ENCODE data around the gene TAT.

TAT gene

DNA sequence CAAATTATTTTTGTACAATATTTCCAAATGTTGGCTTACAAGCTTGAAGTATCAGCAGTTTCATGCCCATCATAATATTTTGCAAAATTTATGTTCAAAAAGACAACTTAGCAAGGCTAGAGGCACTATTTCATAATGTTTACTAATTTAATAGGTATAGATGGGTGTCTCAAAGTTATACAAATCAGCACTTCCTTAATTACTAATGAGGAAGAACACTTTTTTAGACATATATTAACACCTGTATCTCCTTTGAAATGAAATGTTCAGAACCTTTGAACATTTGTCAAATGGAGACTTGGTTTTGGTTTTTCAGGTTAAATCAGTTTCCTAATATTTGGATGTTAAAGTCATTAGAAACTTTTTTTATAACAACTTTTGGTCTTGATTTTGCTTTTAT is 2.2 kb downstream of the TAT start:
- DNase-seq (ENCODE audit: low read depth): no peak
- TF ChIP-seq, protein P1, sequence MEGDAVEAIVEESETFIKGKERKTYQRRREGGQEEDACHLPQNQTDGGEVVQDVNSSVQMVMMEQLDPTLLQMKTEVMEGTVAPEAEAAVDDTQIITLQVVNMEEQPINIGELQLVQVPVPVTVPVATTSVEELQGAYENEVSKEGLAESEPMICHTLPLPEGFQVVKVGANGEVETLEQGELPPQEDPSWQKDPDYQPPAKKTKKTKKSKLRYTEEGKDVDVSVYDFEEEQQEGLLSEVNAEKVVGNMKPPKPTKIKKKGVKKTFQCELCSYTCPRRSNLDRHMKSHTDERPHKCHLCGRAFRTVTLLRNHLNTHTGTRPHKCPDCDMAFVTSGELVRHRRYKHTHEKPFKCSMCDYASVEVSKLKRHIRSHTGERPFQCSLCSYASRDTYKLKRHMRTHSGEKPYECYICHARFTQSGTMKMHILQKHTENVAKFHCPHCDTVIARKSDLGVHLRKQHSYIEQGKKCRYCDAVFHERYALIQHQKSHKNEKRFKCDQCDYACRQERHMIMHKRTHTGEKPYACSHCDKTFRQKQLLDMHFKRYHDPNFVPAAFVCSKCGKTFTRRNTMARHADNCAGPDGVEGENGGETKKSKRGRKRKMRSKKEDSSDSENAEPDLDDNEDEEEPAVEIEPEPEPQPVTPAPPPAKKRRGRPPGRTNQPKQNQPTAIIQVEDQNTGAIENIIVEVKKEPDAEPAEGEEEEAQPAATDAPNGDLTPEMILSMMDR (IDR thresholded peaks at IDR 0.05; ENCODE audit: insufficient read depth, low read depth, low read length, missing control alignments): no peak
- no peak overlapping the region for H3K4me3 ChIP-seq (ENCODE audit: low read length)

GRCh38 chr16:71573387-71574094 is 3.4 kb downstream of the TAT start:
- no peak overlapping the region for H3K4me3 ChIP-seq (ENCODE audit: low read length)
- DNase-seq (ENCODE audit: low read depth): no peak
- TF ChIP-seq, protein P1 (IDR thresholded peaks at IDR 0.05; ENCODE audit: insufficient read depth, low read depth, low read length, missing control alignments): no peak

GRCh38 chr16:71572497-71573116 is 4.3 kb downstream of the TAT start:
- no peak overlapping the region for H3K4me3 ChIP-seq (ENCODE audit: low read length)
- DNase-seq (ENCODE audit: low read depth): no peak
- TF ChIP-seq, protein P1 (IDR thresholded peaks at IDR 0.05; ENCODE audit: insufficient read depth, low read depth, low read length, missing control alignments): no peak

DNA sequence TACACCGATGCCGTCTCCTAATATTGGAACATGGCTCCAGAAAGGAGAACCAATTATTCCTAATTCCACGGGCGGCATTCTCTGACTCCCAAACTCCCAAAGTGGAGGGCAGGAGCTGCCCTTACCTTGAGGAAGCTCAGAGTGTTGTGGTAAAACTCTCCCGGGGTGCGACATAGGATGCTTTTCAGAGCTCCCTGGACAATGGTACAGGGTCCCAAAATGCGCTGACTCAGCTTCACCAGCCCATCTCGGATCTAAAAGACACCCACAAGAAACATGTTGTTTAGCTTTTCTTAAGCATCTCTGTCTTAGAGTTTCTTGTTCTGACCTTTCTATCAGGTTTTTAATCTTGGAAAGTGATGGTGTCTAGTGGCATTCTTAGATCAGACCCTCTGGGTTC is 6.7 kb downstream of the TAT start:
- H3K4me3 ChIP-seq (ENCODE audit: low read length): no peak overlapping the region
- TF ChIP-seq, protein P1 (IDR thresholded peaks at IDR 0.05; ENCODE audit: insufficient read depth, low read depth, low read length, missing control alignments): no peak
- DNase-seq (ENCODE audit: low read depth): no peak

DNA sequence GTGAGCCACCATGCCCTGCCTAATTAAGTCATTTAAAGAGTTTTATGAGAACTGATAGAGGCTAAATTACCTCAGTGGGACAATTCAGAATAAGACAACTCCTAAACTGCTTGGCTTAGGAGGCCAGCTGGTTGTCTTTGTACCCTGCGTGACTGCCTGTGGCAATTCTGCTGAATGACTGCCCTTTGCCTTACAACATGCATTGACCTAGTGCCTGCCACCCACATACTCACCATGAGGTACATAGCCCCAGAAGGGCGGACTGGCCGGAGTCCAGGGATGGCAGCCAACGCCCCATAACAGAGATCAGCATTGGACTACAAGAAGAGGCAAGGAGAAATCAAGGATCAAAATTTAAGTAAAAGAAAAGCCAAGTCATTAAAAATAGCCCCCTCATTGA is 7.3 kb downstream of the TAT start:
- DNase-seq (ENCODE audit: low read depth): no peak
- H3K4me3 ChIP-seq (ENCODE audit: low read length): no peak overlapping the region
- TF ChIP-seq, protein P1 (IDR thresholded peaks at IDR 0.05; ENCODE audit: insufficient read depth, low read depth, low read length, missing control alignments): no peak

DNA sequence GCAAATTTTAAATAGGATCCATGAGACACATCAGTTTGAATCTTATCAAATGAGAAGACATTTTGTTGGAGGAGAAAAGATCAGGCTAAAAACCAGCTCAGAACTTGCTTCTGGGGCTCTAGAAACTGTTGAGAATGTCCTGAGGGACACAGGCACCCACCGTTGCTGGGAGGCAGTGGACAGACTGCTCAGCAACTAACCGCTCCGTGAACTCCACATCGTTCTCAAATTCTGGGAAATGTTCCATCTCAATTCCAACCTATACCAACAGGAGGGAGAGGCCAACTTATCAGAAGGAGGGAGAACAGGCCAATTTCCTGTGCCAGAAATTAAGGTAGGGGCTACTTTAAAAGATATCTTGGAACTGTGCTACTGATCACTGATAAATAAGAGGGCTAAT is 8.3 kb downstream of the TAT start:
- no peak for DNase-seq (ENCODE audit: low read depth)

More for the DNA sequence above, 8.3 kb downstream of the TAT start:
- TF ChIP-seq, protein P1 (IDR thresholded peaks at IDR 0.05; ENCODE audit: insufficient read depth, low read depth, low read length, missing control alignments): no peak
- H3K4me3 ChIP-seq (ENCODE audit: low read length): no peak overlapping the region
